ENCODE results near the gene EDARADD. TPM values are rescaled to one million over a fixed set of nuclear protein-coding genes. Genes with fewer than 3 reads are reported as not detected.
A peak's percentile ranks its signal among the peaks of the same experiment; 100 is the strongest.

The EDARADD gene
- not detected in 2 replicates for total RNA-seq (2016; rRNA removed; fragmentation: Illumina TruSeq; extraction: Trizol)
- not detected in 2 replicates for total RNA-seq (2016; cell fraction: cytosol; rRNA removed; fragmentation: Illumina TruSeq; extraction: Trizol; ENCODE audit: low read depth)
- total RNA-seq (2016; cell fraction: insoluble cytoplasmic fraction; rRNA removed; fragmentation: Illumina TruSeq; extraction: Trizol): not detected in 2 replicates
- total RNA-seq (2016; cell fraction: membrane; rRNA removed; fragmentation: Illumina TruSeq; extraction: Trizol): not detected in 2 replicates
- not detected in 2 replicates for total RNA-seq (2016; cell fraction: nucleus; rRNA removed; fragmentation: Illumina TruSeq; extraction: Trizol)
- polyA plus RNA-seq (2011; rRNA removed): 0.03 TPM in 1 of 2 replicates, not detected in the other
- polyA plus RNA-seq (2011; cell fraction: cytosol; rRNA removed): 0.03 and 0.04 TPM in 2 replicates
- polyA plus RNA-seq (2011; cell fraction: nucleus; rRNA removed): not detected in 2 replicates
- 0.19 and 0.62 TPM in 2 replicates for polyA plus RNA-seq (2012)
- polyA plus RNA-seq (2016; cell fraction: cytosol; fragmentation: Illumina TruSeq; extraction: Trizol; ENCODE audit: low read depth): not detected in 2 replicates
- polyA plus RNA-seq (2016; cell fraction: insoluble cytoplasmic fraction; fragmentation: Illumina TruSeq; extraction: Trizol; ENCODE audit: low read depth): 0.20 TPM in 1 of 2 replicates, not detected in the other
- not detected in 2 replicates for polyA plus RNA-seq (2016; cell fraction: membrane; fragmentation: Illumina TruSeq; extraction: Trizol; ENCODE audit: low read depth)
- polyA plus RNA-seq (2016; cell fraction: nucleus; fragmentation: Illumina TruSeq; extraction: Trizol; ENCODE audit: insufficient read depth, low read depth): not detected in 2 replicates
- 0.16 TPM in 1 of 2 replicates, not detected in the other for polyA minus RNA-seq (2011; rRNA and poly(A)+ RNA removed; ENCODE audit: low replicate concordance)
- not detected in 2 replicates for polyA minus RNA-seq (2011; cell fraction: cytosol; rRNA and poly(A)+ RNA removed)
- not detected in 2 replicates for polyA minus RNA-seq (2011; cell fraction: nucleus; rRNA and poly(A)+ RNA removed)
- percentile 16 among the genes with signal in this experiment for Bru-seq, nascent RNA
- BruChase-seq, experiment 1, labeled RNA remaining after a 6-hour chase: percentile 13 among the genes with signal in this experiment
- BruChase-seq, experiment 2, labeled RNA remaining after a 2-hour chase: percentile 10 among the genes with signal in this experiment
- long read RNA-seq, experiment 1, partial matches to known transcripts: 1 of 2 reads
- long read RNA-seq, experiment 1, other reads (novel, unspliced or antisense): 1 of 2 reads
- long read RNA-seq, experiment 2: 0 reads

DNA sequence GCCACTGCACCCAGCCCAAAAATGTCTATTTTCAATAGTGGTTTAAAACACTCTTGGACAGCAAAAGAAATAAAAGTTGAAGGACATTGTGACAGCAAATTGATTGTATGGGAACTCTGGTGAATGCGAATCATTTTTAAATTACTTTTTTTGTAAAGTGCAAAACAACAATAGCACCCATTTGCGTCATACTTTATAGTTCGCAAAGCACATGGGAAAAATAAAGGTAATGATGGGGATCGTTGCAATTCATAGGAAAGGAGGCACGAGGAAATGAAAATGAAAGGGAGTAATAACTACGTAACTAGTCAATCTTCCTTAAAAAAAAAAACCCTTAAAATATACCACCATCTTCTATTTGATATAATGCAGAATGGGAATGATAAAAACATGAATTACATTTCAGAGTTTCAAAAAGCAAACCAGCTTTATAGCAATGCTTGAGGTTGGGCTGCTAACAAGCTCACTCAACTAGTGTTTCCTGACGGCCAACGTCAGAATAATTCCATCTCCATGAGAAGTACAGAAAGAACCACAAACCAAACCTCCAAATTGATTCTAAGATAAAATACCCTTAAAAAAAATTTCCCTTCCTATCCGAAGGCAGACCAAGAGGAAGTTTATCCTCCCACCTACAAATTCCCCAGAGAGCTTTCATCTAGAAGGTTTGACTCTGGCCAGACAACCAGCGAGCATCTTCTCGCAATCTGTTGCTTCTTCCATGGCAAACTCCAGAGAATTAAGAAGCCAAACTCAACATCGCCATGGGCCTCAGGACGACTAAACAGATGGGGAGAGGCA is at the start of gene EDARADD:
Gene EDARADD, plus strand, starts transcription at position 606 of the 801 bp plus-strand sequence. Its CDS starts 159 bp downstream, at position 765.
- Histone ChIP-seq H3K4me2 (ENCODE audit: low read depth, low read length) (peak within 1 kb of the TSS; percentile 73), H3K36me3 (replicated peaks in 1 of 2; ENCODE audit: control insufficient read depth in 1 of 2, insufficient read depth in 2 of 2, low read length in 2 of 2) (no peaks in the 10 kb centered on the region), H3K9ac (ENCODE audit: insufficient read depth, low read depth, low read length) (no peak within 1 kb of the TSS), H3K27me3 (ENCODE audit: control insufficient read depth in 1 of 2, insufficient read depth in 2 of 2, low read length in 2 of 2) (peaks cover 7 to 58% of the 10 kb centered on the region in 2 experiments), H3K4me3 (replicated peaks in 1 of 3; ENCODE audit: insufficient read depth in 1 of 3, low read depth in 2 of 3, low read length in 3 of 3) (peak within 1 kb of the TSS; percentile 49 to 71 (median 70); a peak in 5 of 6 replicates), H3K79me2 (ENCODE audit: insufficient read depth, low read length) (no peaks in the 10 kb centered on the region), H3K9me3 (ENCODE audit: low read length) (no peaks in the 10 kb centered on the region), H3K4me1 (ENCODE audit: insufficient read depth, low read length) (peaks cover 35% of the 10 kb centered on the region), H4K20me1 (ENCODE audit: insufficient read depth, low read length) (no peaks in the 10 kb centered on the region), H2AFZ (ENCODE audit: low read length) (no peak within 1 kb of the TSS), H3K27ac (ENCODE audit: extremely low read length, insufficient read depth, low read length) (no peak within 1 kb of the TSS)
- ATAC-seq (no peak), FAIRE-seq (no peak), DNase-seq (ENCODE audit: low spot score) (no peak)
- BruUV-seq (replicated peaks): no TSS peak
- CTCF ChIA-PET (ENCODE audit: low intra/inter-chr PET ratio, low total read pairs): no interaction called here
- intact Hi-C loops (cut with micrococcal nuclease; ENCODE audit: unreplicated experiment) (no loop called here), in situ Hi-C loops (cut with HindIII; ENCODE audit: extremely low pct_ligation_motif_present, low pct_unique_long_range_greater_than_20kb) (no loop called here)
- POLR2A ChIA-PET: interaction anchor here (1.2 kb wide), 1 partner anchor 98 kb away, joined by 3 read pairs; no protein-coding TSS in a partner anchor
- 60% methylated on average over 13 of the region's 13 CpGs for WGBS (ENCODE audit: low lambda C conversion rate)
- TF ChIP-seq, protein P1, sequence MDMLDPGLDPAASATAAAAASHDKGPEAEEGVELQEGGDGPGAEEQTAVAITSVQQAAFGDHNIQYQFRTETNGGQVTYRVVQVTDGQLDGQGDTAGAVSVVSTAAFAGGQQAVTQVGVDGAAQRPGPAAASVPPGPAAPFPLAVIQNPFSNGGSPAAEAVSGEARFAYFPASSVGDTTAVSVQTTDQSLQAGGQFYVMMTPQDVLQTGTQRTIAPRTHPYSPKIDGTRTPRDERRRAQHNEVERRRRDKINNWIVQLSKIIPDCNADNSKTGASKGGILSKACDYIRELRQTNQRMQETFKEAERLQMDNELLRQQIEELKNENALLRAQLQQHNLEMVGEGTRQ (IDR thresholded peaks at IDR 0.05; ENCODE audit: low read depth, low read length): no peak
- TF ChIP-seq, protein P1 (CRISPR knock-in tag; IDR thresholded peaks at IDR 0.05; ENCODE audit: borderline replicate concordance): no peak
- TF ChIP-seq HOXA3 (CRISPR knock-in tag; IDR thresholded peaks at IDR 0.05) (no peak), KLF12 (CRISPR knock-in tag; IDR thresholded peaks at IDR 0.05; ENCODE audit: borderline replicate concordance) (no peak), TCF7L2 (IDR thresholded peaks at IDR 0.05; ENCODE audit: low read depth, low read length) (no peak), ZEB1 (IDR thresholded peaks at IDR 0.05; ENCODE audit: insufficient replicate concordance, low read depth) (no peak), ZNF619 (CRISPR knock-in tag; IDR thresholded peaks at IDR 0.05) (no peak), ZNF768 (CRISPR knock-in tag; IDR thresholded peaks at IDR 0.05) (no peak), IRX3 (CRISPR knock-in tag; IDR thresholded peaks at IDR 0.05; ENCODE audit: borderline replicate concordance, low read depth) (no peak)

All from HepG2 (cell line).